Progenitor cell of endocrine pancreas (in vitro differentiated cells): ENCODE measurements around the gene ELOA. TPM values are rescaled to one million over a fixed set of nuclear protein-coding genes. Genes with fewer than 3 reads are reported as not detected.
"Not testable (repeated sequence)": the region's sequence is repeated elsewhere in the genome, so short reads cannot be mapped to it uniquely, and the experiment has no call there.

Source experiments
- DNase-seq: peaks from one replicate; pipeline ENCODE4 v3.0.0; 2021; ENCODE audit warnings: low spot score; ENCODE audit not compliant: unreplicated experiment
- H3K27ac Mint-ChIP-seq: 2 replicates; pipeline ENCODE4 v1.8.0; 2021; ENCODE audit warnings: mild to moderate bottlenecking, moderate library complexity, mixed read lengths
- H3K27me3 Mint-ChIP-seq: 2 replicates; pipeline ENCODE4 v1.8.0; 2021; ENCODE audit warnings: mixed read lengths
- H3K36me3 Mint-ChIP-seq: 2 replicates; pipeline ENCODE4 v1.8.0; 2022; ENCODE audit warnings: mixed read lengths; ENCODE audit not compliant: insufficient read depth
- H3K4me1 Mint-ChIP-seq: 2 replicates; pipeline ENCODE4 v1.8.0; 2021; ENCODE audit warnings: low read depth, mixed read lengths
- H3K4me3 Mint-ChIP-seq: 2 replicates; pipeline ENCODE4 v1.8.0; 2021; ENCODE audit warnings: low read depth, mild to moderate bottlenecking, moderate library complexity, mixed read lengths
- H3K9me3 Mint-ChIP-seq: 2 replicates; pipeline ENCODE4 v1.8.0; 2021; ENCODE audit warnings: low read depth, mixed read lengths
- CTCF ChIP-seq: fragments of 200-600 bp; sonication (generic); IDR thresholded peaks from one replicate; pipeline ENCODE4 v1.5.0; 2021; ENCODE audit warnings: antibody characterized with exemption, mild to moderate bottlenecking; ENCODE audit not compliant: unreplicated experiment
- total RNA-seq: library from RNA; stranded (reverse); gene quantifications from 2 replicates; pipeline ENCODE4 v1.2.1, GENCODE V29; 2021

The ELOA gene
- total RNA-seq, 1 donor from 2014 or later, result 37.5 TPM

- TF ChIP-seq CTCF, result no peak
- Mint-ChIP-seq H3K9me3 (no peaks in the 10 kb centered on the region), H3K36me3 (peaks cover 9% of the 10 kb centered on the region), H3K27ac (peak within 1 kb of the TSS; percentile 99), H3K4me1 (peaks cover 13% of the 10 kb centered on the region), H3K4me3 (peak within 1 kb of the TSS; percentile 89), H3K27me3 (no peaks in the 10 kb centered on the region)
- DNase-seq, result peak; percentile 84
Measured at GRCh38 chr1:23800400-23801337, 57.4 kb downstream of the ELOA start, which contains the start of gene GALE. Gene GALE (minus strand): TSS chr1:23800754. CDS start chr1:23799007, 1,747 bp downstream.

GRCh38 chr1:23801338-23801748 is 58.1 kb downstream of the ELOA start:
- Mint-ChIP-seq H3K9me3 (no peaks in the 10 kb centered on the region), H3K4me3 (peak overlapping the region; percentile 89), H3K27ac (peak overlapping the region; percentile 95), H3K4me1 (peaks cover 13% of the 10 kb centered on the region), H3K27me3 (no peaks in the 10 kb centered on the region), H3K36me3 (peaks cover 9% of the 10 kb centered on the region)
- no peak for DNase-seq
- TF ChIP-seq CTCF, result peak; percentile 5

- no peaks in the 10 kb centered on the region for H3K9me3 Mint-ChIP-seq
- H3K4me3 Mint-ChIP-seq, result peak overlapping the region; percentile 89
- TF ChIP-seq CTCF, result no peak
- H3K27me3 Mint-ChIP-seq, result no peaks in the 10 kb centered on the region
- no peak for DNase-seq
- H3K36me3 Mint-ChIP-seq, result peaks cover 9% of the 10 kb centered on the region
- no peak overlapping the region for H3K27ac Mint-ChIP-seq
- peaks cover 13% of the 10 kb centered on the region for H3K4me1 Mint-ChIP-seq
Measured at GRCh38 chr1:23801876-23802275, 58.6 kb downstream of the ELOA start.

- H3K4me3 Mint-ChIP-seq, H3K27me3 Mint-ChIP-seq, H3K27ac Mint-ChIP-seq: not testable (repeated sequence)
Measured at GRCh38 chr1:23802809-23803342, 59.6 kb downstream of the ELOA start.

GRCh38 chr1:23803674-23804073 is 60.4 kb downstream of the ELOA start:
- TF ChIP-seq CTCF, result no peak
- no peak for DNase-seq
- Mint-ChIP-seq H3K4me3 (no peak overlapping the region), H3K9me3 (no peaks in the 10 kb centered on the region), H3K27me3 (no peaks in the 10 kb centered on the region), H3K27ac (no peak overlapping the region), H3K36me3 (peaks cover 14% of the 10 kb centered on the region), H3K4me1 (peaks cover 11% of the 10 kb centered on the region)

More at GRCh38 chr1:23802809-23803342, 59.6 kb downstream of the ELOA start:
- H3K36me3 Mint-ChIP-seq, result peaks cover 13% of the 10 kb centered on the region
- not testable (repeated sequence) for H3K9me3 Mint-ChIP-seq, DNase-seq
- H3K4me1 Mint-ChIP-seq, result peaks cover 13% of the 10 kb centered on the region
